Sigmoid colon (tissue), 4 donors: Measurements from ENCODE around the gene MINK1.

Source experiments
- EP300 ChIP-seq, 4 donors: sonication (generic); formaldehyde crosslinking; IDR thresholded peaks; one replicate each; pipeline ENCODE4 v1.6.1; 2017; ENCODE audit warnings: antibody characterized with exemption in 4 of 4
- POLR2A ChIP-seq, 2 donors: fragments of 450-650 bp; IDR thresholded peaks; one replicate each; pipeline ENCODE4 v1.6.1; 2016; ENCODE audit warnings: antibody characterized with exemption in 2 of 2, mild to moderate bottlenecking in 2 of 2, moderate library complexity in 2 of 2
- POLR2AphosphoS5 ChIP-seq, 4 donors: sonication (generic); formaldehyde crosslinking; IDR thresholded peaks; one replicate each; pipeline ENCODE4 v1.6.1; 2017; ENCODE audit warnings: antibody characterized with exemption in 4 of 4
- TF ChIP-seq, protein P1 (sequence below), 4 experiments: fragments of 450-650 bp in 3 of 4; fragments of 200-600 bp in 1 of 4; IDR thresholded peaks; one replicate each; pipeline ENCODE4 v1.5.1; 2016 to 2019; ENCODE audit warnings: antibody characterized with exemption in 4 of 4, mild to moderate bottlenecking in 3 of 4, moderate library complexity in 2 of 4

DNA sequence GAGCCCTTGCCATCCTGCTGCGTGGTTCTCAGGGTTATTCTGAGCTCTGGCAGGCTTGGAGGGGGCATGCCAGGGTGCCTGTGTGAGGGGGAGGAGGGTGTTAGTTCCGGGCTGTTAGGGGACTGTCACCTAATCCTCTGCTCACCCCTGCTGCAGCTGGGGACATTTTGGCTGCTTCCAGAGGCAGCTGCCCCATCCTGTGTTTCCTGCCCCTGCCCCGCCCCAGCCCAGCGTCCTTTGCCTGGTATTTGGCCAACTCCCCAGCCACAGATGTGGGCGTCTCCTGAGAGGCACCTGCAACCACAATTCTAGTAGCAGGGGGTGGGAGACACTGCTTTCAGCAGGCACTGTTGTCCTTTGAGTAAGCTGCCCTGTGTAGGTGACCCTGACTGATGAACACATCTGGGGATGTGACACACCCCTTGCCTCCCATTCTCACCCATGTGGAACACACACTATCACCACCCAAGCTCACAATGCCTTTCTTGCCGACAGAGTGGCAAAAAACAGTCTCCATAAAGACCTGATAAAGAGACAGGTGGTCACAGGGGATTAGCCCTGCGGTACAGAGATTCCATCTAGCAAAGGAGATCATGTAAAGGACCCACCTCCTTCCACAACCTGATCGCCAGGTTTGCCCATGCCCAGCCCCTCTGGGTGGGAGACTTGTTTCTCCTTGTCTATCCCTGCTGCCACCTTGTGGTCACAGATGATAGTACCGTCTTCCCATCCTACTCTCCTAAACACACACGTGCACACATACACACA lies 70.1 kb downstream of the MINK1 start, which contains the start of gene CHRNE:
- TF ChIP-seq EP300 (IDR thresholded peaks at IDR 0.05) (no peak), POLR2A (IDR thresholded peaks at IDR 0.05) (no peak), POLR2AphosphoS5 (IDR thresholded peaks at IDR 0.05) (no peak)
- TF ChIP-seq, protein P1, sequence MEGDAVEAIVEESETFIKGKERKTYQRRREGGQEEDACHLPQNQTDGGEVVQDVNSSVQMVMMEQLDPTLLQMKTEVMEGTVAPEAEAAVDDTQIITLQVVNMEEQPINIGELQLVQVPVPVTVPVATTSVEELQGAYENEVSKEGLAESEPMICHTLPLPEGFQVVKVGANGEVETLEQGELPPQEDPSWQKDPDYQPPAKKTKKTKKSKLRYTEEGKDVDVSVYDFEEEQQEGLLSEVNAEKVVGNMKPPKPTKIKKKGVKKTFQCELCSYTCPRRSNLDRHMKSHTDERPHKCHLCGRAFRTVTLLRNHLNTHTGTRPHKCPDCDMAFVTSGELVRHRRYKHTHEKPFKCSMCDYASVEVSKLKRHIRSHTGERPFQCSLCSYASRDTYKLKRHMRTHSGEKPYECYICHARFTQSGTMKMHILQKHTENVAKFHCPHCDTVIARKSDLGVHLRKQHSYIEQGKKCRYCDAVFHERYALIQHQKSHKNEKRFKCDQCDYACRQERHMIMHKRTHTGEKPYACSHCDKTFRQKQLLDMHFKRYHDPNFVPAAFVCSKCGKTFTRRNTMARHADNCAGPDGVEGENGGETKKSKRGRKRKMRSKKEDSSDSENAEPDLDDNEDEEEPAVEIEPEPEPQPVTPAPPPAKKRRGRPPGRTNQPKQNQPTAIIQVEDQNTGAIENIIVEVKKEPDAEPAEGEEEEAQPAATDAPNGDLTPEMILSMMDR (IDR thresholded peaks at IDR 0.05): peak; percentile 66 to 81 (median 70)
